Gastrocnemius medialis (tissue), 4 donors: Measurements from ENCODE around the gene WDR91. TPM values are rescaled to one million over a fixed set of nuclear protein-coding genes. Genes with fewer than 3 reads are reported as not detected.

Experiments used
- ATAC-seq, 2 donors: fragments of 150-250 bp; one replicate each; pipeline ENCODE4 v1.9.1; 2016
- DNase-seq, 2 donors: peaks; one replicate each; pipeline ENCODE4 v3.0.0-alpha.2; 2019
- H3K27ac ChIP-seq, 4 donors: fragments of 200-600 bp; sonication (generic); 1 replicate in 1 of 4; 2 replicates in 3 of 4; pipeline ENCODE4 v1.5.1; 2016 to 2018; ENCODE audit warnings: mild to moderate bottlenecking in 2 of 4, moderate library complexity in 1 of 4
- H3K27me3 ChIP-seq, 3 donors: fragments of 200-600 bp; sonication (generic) in 2 of 3; 1 replicate in 1 of 3; 2 replicates in 2 of 3; pipeline versions ENCODE4 v1.5.1 to v1.6.0; 2016 to 2019; ENCODE audit warnings: mild to moderate bottlenecking in 1 of 3, moderate library complexity in 1 of 3
- H3K36me3 ChIP-seq, 2 donors: fragments of 200-600 bp; sonication (generic) in 1 of 2; one replicate each; pipeline ENCODE4 v1.5.1; 2017 to 2018
- H3K4me1 ChIP-seq, 2 donors: fragments of 200-600 bp; sonication (generic) in 1 of 2; one replicate each; pipeline ENCODE4 v1.5.1; 2016 to 2017; ENCODE audit warnings: mild to moderate bottlenecking in 2 of 2
- H3K4me3 ChIP-seq, 4 donors: fragments of 200-600 bp; sonication (generic) in 3 of 4; 1 replicate in 1 of 4; 2 replicates in 3 of 4; pipeline ENCODE4 v1.5.1; 2016 to 2019; ENCODE audit warnings: mild to moderate bottlenecking in 2 of 4
- H3K9me3 ChIP-seq, 3 donors: fragments of 200-600 bp; sonication (generic) in 2 of 3; 1 replicate in 1 of 3; 2 replicates in 2 of 3; pipeline ENCODE4 v1.5.1; 2016 to 2019
- POLR2A ChIP-seq, 2 donors: fragments of 450-650 bp; IDR thresholded peaks; one replicate each; pipeline ENCODE4 v1.6.1; 2017; ENCODE audit warnings: antibody characterized with exemption in 2 of 2, mild to moderate bottlenecking in 2 of 2, moderate library complexity in 2 of 2
- in situ Hi-C, 4 donors: fragments of 200-750 bp; cut with MboI; loops; one replicate each; pipeline versions ENCODE4 v1.15.0 to v1.8.0; 2017; ENCODE audit warnings: low sequenced_read_pairs in 4 of 4
- intact Hi-C: fragments of 100-400 bp; cut with DNase I; formaldehyde crosslinking; loops from one replicate; pipeline ENCODE4 v1.15.1; 2023; ENCODE audit warnings: low total_unique reads
- total RNA-seq, 4 donors: library from RNA; depleted of rRNA; stranded (reverse); fragments of >200 nt; gene quantifications; one replicate each; pipeline versions ENCODE4 v1.1.0 to v1.2.3, GENCODE V29; 2016
- TF ChIP-seq, protein P1 (sequence below), 5 experiments: fragments of 450-650 bp in 3 of 5; fragments of 200-600 bp in 2 of 5; sonication (generic) in 2 of 5; IDR thresholded peaks in 4 of 5; conservative IDR thresholded peaks in 1 of 5; 1 replicate in 4 of 5; 2 replicates in 1 of 5; pipeline ENCODE4 v1.5.1; 2016 to 2019; ENCODE audit warnings: antibody characterized with exemption in 5 of 5, mild to moderate bottlenecking in 3 of 5, moderate library complexity in 3 of 5

Gene WDR91
- total RNA-seq, 4 donors from 2014 or later = 3.6 to 8.0 (median 6.4) TPM

- Histone ChIP-seq H3K36me3 (peaks cover 0 to under 1% of the 10 kb centered on the region in 2 donors), H3K4me1 (peaks cover 91 to 98% of the 10 kb centered on the region in 2 donors), H3K27ac (peak overlapping the region; percentile 93 to 97 (median 96)), H3K4me3 (peak overlapping the region; percentile 20 to 46 (median 24)), H3K27me3 (no peaks in the 10 kb centered on the region), H3K9me3 (no peaks in the 10 kb centered on the region)
- TF ChIP-seq, protein P1, sequence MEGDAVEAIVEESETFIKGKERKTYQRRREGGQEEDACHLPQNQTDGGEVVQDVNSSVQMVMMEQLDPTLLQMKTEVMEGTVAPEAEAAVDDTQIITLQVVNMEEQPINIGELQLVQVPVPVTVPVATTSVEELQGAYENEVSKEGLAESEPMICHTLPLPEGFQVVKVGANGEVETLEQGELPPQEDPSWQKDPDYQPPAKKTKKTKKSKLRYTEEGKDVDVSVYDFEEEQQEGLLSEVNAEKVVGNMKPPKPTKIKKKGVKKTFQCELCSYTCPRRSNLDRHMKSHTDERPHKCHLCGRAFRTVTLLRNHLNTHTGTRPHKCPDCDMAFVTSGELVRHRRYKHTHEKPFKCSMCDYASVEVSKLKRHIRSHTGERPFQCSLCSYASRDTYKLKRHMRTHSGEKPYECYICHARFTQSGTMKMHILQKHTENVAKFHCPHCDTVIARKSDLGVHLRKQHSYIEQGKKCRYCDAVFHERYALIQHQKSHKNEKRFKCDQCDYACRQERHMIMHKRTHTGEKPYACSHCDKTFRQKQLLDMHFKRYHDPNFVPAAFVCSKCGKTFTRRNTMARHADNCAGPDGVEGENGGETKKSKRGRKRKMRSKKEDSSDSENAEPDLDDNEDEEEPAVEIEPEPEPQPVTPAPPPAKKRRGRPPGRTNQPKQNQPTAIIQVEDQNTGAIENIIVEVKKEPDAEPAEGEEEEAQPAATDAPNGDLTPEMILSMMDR (IDR thresholded peaks at IDR 0.05 in 4 of 5, conservative IDR thresholded peaks at IDR 0.05 in 1 of 5) = no peak
- no peak for TF ChIP-seq POLR2A (IDR thresholded peaks at IDR 0.05)
- intact Hi-C loops = no loop called here
- in situ Hi-C loops = no loop called here
- ATAC-seq (no peak), DNase-seq (no peak)
Observed at GRCh38 chr7:135160098-135160857, 51.0 kb downstream of the WDR91 start.

GRCh38 chr7:135159359-135160085 is 51.8 kb downstream of the WDR91 start:
- intact Hi-C loops = loop anchor here (5.0 kb wide), 1 partner anchor 702 kb away; the partner anchor contains the start of gene AKR1B1
- peaks cover 89 to 96% of the 10 kb centered on the region in 2 donors for H3K4me1 ChIP-seq
- DNase-seq (peak in 1 of 2 donors; percentile 50), ATAC-seq (peak; percentile 57 to 72)
- in situ Hi-C loops = no loop called here
- H3K36me3 ChIP-seq = no peaks in the 10 kb centered on the region
- peak overlapping the region; percentile 93 to 97 (median 96) for H3K27ac ChIP-seq
- peak overlapping the region; percentile 20 to 46 (median 40) for H3K4me3 ChIP-seq
- no peaks in the 10 kb centered on the region for H3K9me3 ChIP-seq
- TF ChIP-seq, protein P1 (IDR thresholded peaks at IDR 0.05 in 4 of 5, conservative IDR thresholded peaks at IDR 0.05 in 1 of 5) = no peak
- TF ChIP-seq POLR2A (IDR thresholded peaks at IDR 0.05) = peak in 1 of 2 donors; percentile 25
- no peaks in the 10 kb centered on the region for H3K27me3 ChIP-seq

DNA sequence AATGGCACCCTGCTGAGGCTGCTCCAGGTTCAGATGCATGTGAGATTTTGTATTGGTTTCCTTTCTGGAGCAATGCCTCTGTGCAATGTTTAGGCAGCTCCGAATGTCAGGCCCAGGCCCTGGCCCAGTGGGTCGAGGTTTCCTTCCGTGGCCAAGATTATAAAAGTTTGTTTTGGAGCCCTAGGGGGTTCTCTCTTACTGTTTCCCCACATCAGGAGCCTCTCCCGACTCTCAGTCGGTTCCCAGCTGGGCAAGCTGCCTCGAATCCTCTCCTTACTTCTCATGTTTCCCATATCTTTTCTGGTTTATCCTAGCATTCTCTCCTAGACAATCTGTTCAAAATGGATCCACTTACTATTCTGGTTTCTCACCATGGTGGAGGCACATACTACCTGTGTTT is 52.5 kb downstream of the WDR91 start:
- Histone ChIP-seq H3K27me3 (no peaks in the 10 kb centered on the region), H3K27ac (peak overlapping the region; percentile 93 to 97 (median 96)), H3K36me3 (no peaks in the 10 kb centered on the region), H3K4me3 (peak overlapping the region; percentile 34 to 46 (median 40)), H3K4me1 (peaks cover 84 to 97% of the 10 kb centered on the region in 2 donors), H3K9me3 (no peaks in the 10 kb centered on the region)
- TF ChIP-seq, protein P1 (IDR thresholded peaks at IDR 0.05 in 4 of 5, conservative IDR thresholded peaks at IDR 0.05 in 1 of 5) = no peak
- no peak for TF ChIP-seq POLR2A (IDR thresholded peaks at IDR 0.05)
- intact Hi-C loops = loop anchor here (5.0 kb wide), 1 partner anchor 702 kb away; the partner anchor contains the start of gene AKR1B1
- in situ Hi-C loops = no loop called here
- peak; percentile 41 to 67 for ATAC-seq
- DNase-seq = peak in 1 of 2 donors; percentile 71

GRCh38 chr7:135158141-135158655 is 53.1 kb downstream of the WDR91 start:
- TF ChIP-seq, protein P1 (IDR thresholded peaks at IDR 0.05 in 4 of 5, conservative IDR thresholded peaks at IDR 0.05 in 1 of 5) = no peak
- peak; percentile 68 to 74 for TF ChIP-seq POLR2A (IDR thresholded peaks at IDR 0.05)
- intact Hi-C loops = loop anchor here (5.0 kb wide), 1 partner anchor 701 kb away; the partner anchor contains the start of gene AKR1B1
- peak overlapping the region; percentile 93 to 97 (median 96) for H3K27ac ChIP-seq
- peak overlapping the region; percentile 34 to 46 (median 40) for H3K4me3 ChIP-seq
- H3K9me3 ChIP-seq = no peaks in the 10 kb centered on the region
- ATAC-seq (peak; percentile 71 to 80), DNase-seq (peak; percentile 76 to 78)
- peaks cover 77 to 97% of the 10 kb centered on the region in 2 donors for H3K4me1 ChIP-seq
- no peaks in the 10 kb centered on the region for H3K36me3 ChIP-seq
- H3K27me3 ChIP-seq = no peaks in the 10 kb centered on the region
- in situ Hi-C loops = no loop called here
